GM12891 (cell line): ENCODE data around the gene ELOVL1.

ENCODE experiments used
- POLR2A ChIP-seq: IDR thresholded peaks from 2 replicates; pipeline ENCODE4 v1.6.1; 2011; ENCODE audit warnings: low read depth, low read length, control low read depth
- TAF1 ChIP-seq: IDR thresholded peaks from 2 replicates; pipeline ENCODE4 v1.6.1; 2011; ENCODE audit warnings: low read depth, low read length, control low read depth

DNA sequence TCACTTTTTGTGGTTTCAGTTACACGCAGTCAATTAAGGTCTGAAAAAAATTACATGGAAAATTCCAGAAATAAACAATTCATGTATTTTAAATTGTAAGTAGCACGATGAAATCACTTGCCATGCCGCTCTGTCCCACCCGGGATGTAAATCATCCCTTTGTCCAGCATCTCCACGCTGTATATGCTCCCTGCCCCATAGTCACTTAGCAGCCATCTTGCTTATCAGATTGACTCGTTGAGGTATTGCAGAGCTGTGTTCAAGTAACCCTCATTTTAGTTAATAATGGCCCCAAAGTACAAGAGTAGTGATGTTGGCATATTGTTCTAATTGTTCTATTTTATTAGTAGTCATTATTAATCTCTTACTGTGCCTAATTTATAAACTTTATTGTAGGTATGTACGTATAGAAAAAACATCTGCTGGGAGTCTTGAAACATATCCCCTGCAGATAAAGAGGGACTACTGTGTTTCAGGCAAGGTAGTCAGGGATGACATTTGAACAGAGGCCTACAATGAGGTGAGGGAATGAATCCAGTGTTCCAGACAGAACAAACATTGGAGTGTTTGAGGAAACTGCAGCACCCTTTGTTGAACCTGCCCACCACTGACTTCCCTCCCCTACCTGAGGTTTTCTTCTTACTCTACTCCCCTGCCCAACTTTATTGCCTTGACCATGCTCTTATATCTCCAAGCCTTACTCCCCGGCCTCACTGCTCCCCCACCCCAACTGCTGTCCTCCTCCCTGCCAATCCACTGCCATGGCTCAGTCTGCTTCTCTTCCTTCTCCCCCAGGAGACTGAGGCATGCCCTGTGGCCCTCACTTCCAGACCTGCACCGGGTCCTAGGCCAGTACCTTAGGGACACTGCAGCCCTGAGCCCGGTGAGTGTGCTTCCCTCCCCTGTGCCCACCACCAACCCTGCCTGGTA is 16.1 kb downstream of the ELOVL1 start:
- TF ChIP-seq POLR2A: no peak
- no peak for TF ChIP-seq TAF1
